ENCODE results near the gene SGMS1. TPM values are rescaled to one million over a fixed set of nuclear protein-coding genes. Genes with fewer than 3 reads are reported as not detected.

Gene SGMS1
- polyA plus RNA-seq, 3 donors, result 48.9 to 52.5 (median 50.2) TPM

- DNase-seq (ENCODE audit: extremely low read depth in 1 of 11, low read depth in 9 of 11, low spot score in 4 of 11), result no peak
Measured at GRCh38 chr10:50620899-50621298, 2.9 kb downstream of the SGMS1 start.

GRCh38 chr10:50619882-50620281 lies 3.9 kb downstream of the SGMS1 start:
- DNase-seq (ENCODE audit: extremely low read depth in 1 of 11, low read depth in 9 of 11, low spot score in 4 of 11), result no peak

- DNase-seq (ENCODE audit: extremely low read depth in 1 of 11, low read depth in 9 of 11, low spot score in 4 of 11), result no peak
Measured at GRCh38 chr10:50619166-50619565, 4.6 kb downstream of the SGMS1 start.

- no peak for DNase-seq (ENCODE audit: extremely low read depth in 1 of 11, low read depth in 9 of 11, low spot score in 4 of 11)
Measured at GRCh38 chr10:50618624-50619023, 5.1 kb downstream of the SGMS1 start.

GRCh38 chr10:50615658-50616057 lies 8.1 kb downstream of the SGMS1 start:
- DNase-seq (ENCODE audit: extremely low read depth in 1 of 11, low read depth in 9 of 11, low spot score in 4 of 11), result no peak

- peak in 2 of 11 donors; percentile 32 to 40 for DNase-seq (ENCODE audit: extremely low read depth in 1 of 11, low read depth in 9 of 11, low spot score in 4 of 11)
Measured at GRCh38 chr10:50614444-50615137, 9.2 kb downstream of the SGMS1 start.

GRCh38 chr10:50613726-50614443 lies 9.9 kb downstream of the SGMS1 start:
- DNase-seq (ENCODE audit: extremely low read depth in 1 of 11, low read depth in 9 of 11, low spot score in 4 of 11), result no peak

GRCh38 chr10:50613150-50613549 lies 10.6 kb downstream of the SGMS1 start:
- DNase-seq (ENCODE audit: extremely low read depth in 1 of 11, low read depth in 9 of 11, low spot score in 4 of 11), result no peak

GRCh38 chr10:50610368-50610767 lies 13.4 kb downstream of the SGMS1 start:
- peak in 2 of 11 donors; percentile 36 to 39 for DNase-seq (ENCODE audit: extremely low read depth in 1 of 11, low read depth in 9 of 11, low spot score in 4 of 11)

GRCh38 chr10:50607356-50607925 lies 16.3 kb downstream of the SGMS1 start:
- no peak for DNase-seq (ENCODE audit: extremely low read depth in 1 of 11, low read depth in 9 of 11, low spot score in 4 of 11)

- no peak for DNase-seq (ENCODE audit: extremely low read depth in 1 of 11, low read depth in 9 of 11, low spot score in 4 of 11)
Measured at GRCh38 chr10:50605951-50606270, 17.8 kb downstream of the SGMS1 start.

GRCh38 chr10:50605269-50605950 lies 18.3 kb downstream of the SGMS1 start:
- no peak for DNase-seq (ENCODE audit: extremely low read depth in 1 of 11, low read depth in 9 of 11, low spot score in 4 of 11)

GRCh38 chr10:50604809-50605208 lies 18.9 kb downstream of the SGMS1 start:
- DNase-seq (ENCODE audit: extremely low read depth in 1 of 11, low read depth in 9 of 11, low spot score in 4 of 11), result no peak

GRCh38 chr10:50604049-50604640 lies 19.6 kb downstream of the SGMS1 start:
- DNase-seq (ENCODE audit: extremely low read depth in 1 of 11, low read depth in 9 of 11, low spot score in 4 of 11), result no peak

- DNase-seq (ENCODE audit: extremely low read depth in 1 of 11, low read depth in 9 of 11, low spot score in 4 of 11), result no peak
Measured at GRCh38 chr10:50603151-50603850, 20.5 kb downstream of the SGMS1 start.

GRCh38 chr10:50601974-50602373 lies 21.8 kb downstream of the SGMS1 start:
- no peak for DNase-seq (ENCODE audit: extremely low read depth in 1 of 11, low read depth in 9 of 11, low spot score in 4 of 11)

GRCh38 chr10:50600831-50601477 lies 22.8 kb downstream of the SGMS1 start:
- no peak for DNase-seq (ENCODE audit: extremely low read depth in 1 of 11, low read depth in 9 of 11, low spot score in 4 of 11)

- no peak for DNase-seq (ENCODE audit: extremely low read depth in 1 of 11, low read depth in 9 of 11, low spot score in 4 of 11)
Measured at GRCh38 chr10:50600286-50600685, 23.5 kb downstream of the SGMS1 start.

GRCh38 chr10:50596897-50597296 lies 26.9 kb downstream of the SGMS1 start:
- no peak for DNase-seq (ENCODE audit: extremely low read depth in 1 of 11, low read depth in 9 of 11, low spot score in 4 of 11)

Measured in renal cortex interstitium (tissue), 11 donors.